ENCODE results near the gene GRB7.
"Not testable (repeated sequence)": the region's sequence is repeated elsewhere in the genome, so short reads cannot be mapped to it uniquely, and the experiment has no call there.

The GRB7 gene

DNA sequence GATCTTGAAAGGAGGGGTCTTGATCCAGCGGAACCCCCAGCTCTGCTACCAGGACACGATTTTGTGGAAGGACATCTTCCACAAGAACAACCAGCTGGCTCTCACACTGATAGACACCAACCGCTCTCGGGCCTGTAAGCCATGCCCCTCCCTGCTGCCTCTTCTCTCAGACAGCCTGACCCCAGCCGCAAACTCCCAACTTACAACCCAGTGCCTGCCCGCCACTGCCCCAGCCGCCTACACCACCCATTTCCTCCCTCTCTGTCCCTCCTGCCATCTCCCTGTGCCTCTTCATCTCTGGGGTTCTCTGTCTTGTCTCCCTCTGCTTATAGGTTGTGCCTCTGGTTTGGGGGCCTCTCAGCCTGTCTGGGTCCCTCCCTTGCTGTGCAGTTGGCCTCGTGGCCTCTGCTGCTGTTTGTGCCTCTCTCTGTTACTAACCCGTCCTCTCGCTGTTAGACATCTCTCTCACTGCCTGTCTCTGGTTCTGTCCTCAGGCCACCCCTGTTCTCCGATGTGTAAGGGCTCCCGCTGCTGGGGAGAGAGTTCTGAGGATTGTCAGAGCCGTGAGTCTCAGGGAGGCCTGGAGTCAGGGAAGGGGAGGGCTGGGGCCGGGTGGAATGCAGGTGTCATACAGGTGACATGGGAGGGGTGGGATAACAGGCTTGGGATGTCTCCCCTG lies 28.3 kb upstream of the GRB7 start:
- in situ Hi-C loops (cut with MboI; ENCODE audit: low pct_unique_long_range_greater_than_20kb, low sequenced_read_pairs, unreplicated experiment), result no loop called here
- TF ChIP-seq, protein P1, sequence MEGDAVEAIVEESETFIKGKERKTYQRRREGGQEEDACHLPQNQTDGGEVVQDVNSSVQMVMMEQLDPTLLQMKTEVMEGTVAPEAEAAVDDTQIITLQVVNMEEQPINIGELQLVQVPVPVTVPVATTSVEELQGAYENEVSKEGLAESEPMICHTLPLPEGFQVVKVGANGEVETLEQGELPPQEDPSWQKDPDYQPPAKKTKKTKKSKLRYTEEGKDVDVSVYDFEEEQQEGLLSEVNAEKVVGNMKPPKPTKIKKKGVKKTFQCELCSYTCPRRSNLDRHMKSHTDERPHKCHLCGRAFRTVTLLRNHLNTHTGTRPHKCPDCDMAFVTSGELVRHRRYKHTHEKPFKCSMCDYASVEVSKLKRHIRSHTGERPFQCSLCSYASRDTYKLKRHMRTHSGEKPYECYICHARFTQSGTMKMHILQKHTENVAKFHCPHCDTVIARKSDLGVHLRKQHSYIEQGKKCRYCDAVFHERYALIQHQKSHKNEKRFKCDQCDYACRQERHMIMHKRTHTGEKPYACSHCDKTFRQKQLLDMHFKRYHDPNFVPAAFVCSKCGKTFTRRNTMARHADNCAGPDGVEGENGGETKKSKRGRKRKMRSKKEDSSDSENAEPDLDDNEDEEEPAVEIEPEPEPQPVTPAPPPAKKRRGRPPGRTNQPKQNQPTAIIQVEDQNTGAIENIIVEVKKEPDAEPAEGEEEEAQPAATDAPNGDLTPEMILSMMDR (IDR thresholded peaks at IDR 0.05; ENCODE audit: extremely low read depth, insufficient read depth, missing control alignments), result no peak
- DNase-seq (ENCODE audit: low spot score), result no peak

- DNase-seq (ENCODE audit: low spot score), result no peak
- TF ChIP-seq, protein P1 (IDR thresholded peaks at IDR 0.05; ENCODE audit: extremely low read depth, insufficient read depth, missing control alignments), result no peak
- in situ Hi-C loops (cut with MboI; ENCODE audit: low pct_unique_long_range_greater_than_20kb, low sequenced_read_pairs, unreplicated experiment), result no loop called here
Observed at GRCh38 chr17:39709998-39710964, 27.5 kb upstream of the GRB7 start.

- DNase-seq (ENCODE audit: low spot score); in situ Hi-C loops (cut with MboI; ENCODE audit: low pct_unique_long_range_greater_than_20kb, low sequenced_read_pairs, unreplicated experiment): not testable (repeated sequence)
Observed at GRCh38 chr17:39711071-39711470, 26.7 kb upstream of the GRB7 start.

DNA sequence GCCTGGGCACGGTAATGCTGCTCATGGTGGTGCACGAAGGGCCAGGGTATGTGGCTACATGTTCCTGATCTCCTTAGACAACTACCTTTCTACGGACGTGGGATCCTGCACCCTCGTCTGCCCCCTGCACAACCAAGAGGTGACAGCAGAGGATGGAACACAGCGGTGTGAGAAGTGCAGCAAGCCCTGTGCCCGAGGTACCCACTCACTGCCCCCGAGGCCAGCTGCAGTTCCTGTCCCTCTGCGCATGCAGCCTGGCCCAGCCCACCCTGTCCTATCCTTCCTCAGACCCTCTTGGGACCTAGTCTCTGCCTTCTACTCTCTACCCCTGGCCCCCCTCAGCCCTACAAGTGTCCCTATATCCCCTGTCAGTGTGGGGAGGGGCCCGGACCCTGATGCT lies 25.9 kb upstream of the GRB7 start:
- TF ChIP-seq, protein P1 (IDR thresholded peaks at IDR 0.05; ENCODE audit: extremely low read depth, insufficient read depth, missing control alignments), result no peak
- in situ Hi-C loops (cut with MboI; ENCODE audit: low pct_unique_long_range_greater_than_20kb, low sequenced_read_pairs, unreplicated experiment), result no loop called here
- DNase-seq (ENCODE audit: low spot score), result no peak

- no peak for DNase-seq (ENCODE audit: low spot score)
- in situ Hi-C loops (cut with MboI; ENCODE audit: low pct_unique_long_range_greater_than_20kb, low sequenced_read_pairs, unreplicated experiment), result no loop called here
- TF ChIP-seq, protein P1 (IDR thresholded peaks at IDR 0.05; ENCODE audit: extremely low read depth, insufficient read depth, missing control alignments), result no peak
Observed at GRCh38 chr17:39714234-39714633, 23.5 kb upstream of the GRB7 start.

DNA sequence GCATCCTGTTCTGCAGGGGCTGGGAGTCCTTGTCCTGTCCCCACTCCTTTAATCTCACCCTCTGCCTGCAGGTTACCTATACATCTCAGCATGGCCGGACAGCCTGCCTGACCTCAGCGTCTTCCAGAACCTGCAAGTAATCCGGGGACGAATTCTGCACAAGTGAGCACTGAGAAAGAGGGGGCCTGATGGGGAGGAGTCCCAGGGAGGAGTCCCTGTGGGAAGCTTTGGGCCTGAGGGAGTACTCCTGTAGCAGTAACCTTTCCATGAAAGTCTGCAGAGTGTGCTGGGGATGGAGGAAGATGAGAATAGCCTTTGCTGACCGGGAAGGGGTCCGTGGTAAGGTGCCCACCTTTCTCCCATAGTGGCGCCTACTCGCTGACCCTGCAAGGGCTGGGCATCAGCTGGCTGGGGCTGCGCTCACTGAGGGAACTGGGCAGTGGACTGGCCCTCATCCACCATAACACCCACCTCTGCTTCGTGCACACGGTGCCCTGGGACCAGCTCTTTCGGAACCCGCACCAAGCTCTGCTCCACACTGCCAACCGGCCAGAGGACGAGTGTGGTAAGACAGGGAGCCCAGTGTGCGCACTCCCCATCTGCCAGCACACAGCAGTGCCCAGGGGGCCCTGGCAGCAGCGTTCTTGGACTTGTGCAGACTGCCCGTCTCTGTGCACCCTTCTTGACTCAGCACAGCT lies 22.2 kb upstream of the GRB7 start:
- TF ChIP-seq, protein P1 (IDR thresholded peaks at IDR 0.05; ENCODE audit: extremely low read depth, insufficient read depth, missing control alignments), result no peak
- DNase-seq (ENCODE audit: low spot score), result no peak
- in situ Hi-C loops (cut with MboI; ENCODE audit: low pct_unique_long_range_greater_than_20kb, low sequenced_read_pairs, unreplicated experiment), result no loop called here
